Hair follicle dermal papilla cell (primary cell): Measurements from ENCODE around the gene RGP1. TPM values are rescaled to one million over a fixed set of nuclear protein-coding genes. Genes with fewer than 3 reads are reported as not detected.

Experiments
- small RNA-seq: library from RNA; depleted of rRNA; stranded (forward); fragments of <200 nt; gene quantifications from one replicate; pipeline ENCODE3, GENCODE V24; 2012
- total RNA-seq: library from RNA; depleted of rRNA; stranded (reverse); fragments of >200 nt; gene quantifications from 2 replicates; pipeline ENCODE4 v1.2.3, GENCODE V29; 2012

RGP1 gene
- total RNA-seq, result 21.6 and 22.1 TPM in 2 replicates

DNA sequence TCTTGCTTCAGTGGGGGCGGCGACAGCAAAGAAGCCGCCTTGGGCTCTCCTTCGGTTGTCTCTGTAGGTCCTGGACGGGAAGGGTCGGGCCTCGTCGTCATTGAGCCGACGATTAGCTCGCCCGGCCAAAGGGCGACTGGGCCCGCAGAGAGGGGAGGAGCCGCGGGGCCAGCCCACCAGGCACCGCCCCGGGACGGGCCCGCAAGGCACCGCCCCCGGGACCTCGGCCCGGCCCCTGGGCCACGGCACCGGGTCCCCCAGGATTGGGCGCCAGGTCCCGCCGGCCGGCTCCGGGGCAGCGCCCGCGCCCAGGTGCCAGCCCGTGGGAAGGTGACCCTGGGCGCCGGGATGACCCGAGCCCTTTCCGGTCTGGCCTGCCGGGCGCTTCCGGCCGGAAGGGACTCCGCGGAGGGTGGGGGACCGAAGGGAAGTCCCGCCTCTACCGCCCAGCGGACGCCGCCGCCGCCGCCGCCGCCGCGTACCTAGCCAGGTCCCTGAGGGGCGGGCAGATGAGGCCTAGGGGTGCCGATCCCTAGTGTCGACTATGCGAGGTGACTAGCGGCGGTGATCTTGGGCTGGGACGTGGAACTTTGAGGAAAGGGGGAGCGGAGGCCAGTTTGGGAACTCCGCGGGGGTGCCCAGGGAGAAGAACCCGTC lies at the start of gene RGP1, which contains the start of gene GBA2:
Gene RGP1, plus strand, starts transcription at position 430 of the 657 bp plus-strand sequence. CDS start 469 bp downstream, outside the sequence.
Gene GBA2, minus strand, starts transcription at position 371 of the 657 bp plus-strand sequence. CDS start 524 bp downstream, outside the sequence.

GRCh38 chr9:35732185-35732799 lies 16.8 kb upstream of the RGP1 start, which contains the start of the genes CREB3 and TLN1:
Gene CREB3, plus strand, starts transcription at chr9:35732666. Its CDS starts 107 bp downstream, at chr9:35732773.
Gene TLN1, minus strand, starts transcription at chr9:35732195. Its CDS starts 6,501 bp downstream, at chr9:35725694.

DNA sequence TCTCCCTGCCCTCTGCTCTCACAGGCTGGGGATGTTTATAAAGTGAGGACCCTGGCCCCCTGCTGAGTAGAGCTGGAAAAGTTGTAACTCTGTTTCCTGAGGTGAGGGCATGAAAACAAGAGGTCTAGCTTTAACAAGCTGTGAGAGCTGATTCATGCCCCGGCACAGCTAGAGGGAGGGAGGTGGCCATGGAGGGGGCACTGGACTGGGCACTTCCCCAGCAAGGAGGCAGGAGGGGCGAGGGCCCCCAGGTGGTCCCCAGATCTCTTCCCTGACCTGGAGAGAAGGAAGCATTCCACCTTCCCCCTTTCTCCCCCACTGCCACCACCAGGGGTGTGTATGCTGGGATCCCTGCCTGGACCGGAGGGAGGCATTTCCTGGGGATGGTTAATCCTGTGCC lies 5.2 kb downstream of the RGP1 start, which contains the start of gene MSMP:
Gene MSMP, minus strand, starts transcription at position 13 of the 400 bp plus-strand sequence. CDS start 147 bp downstream, outside the sequence.

GRCh38 chr9:35791297-35791921 lies 42.3 kb downstream of the RGP1 start, which contains the start of gene NPR2:
Gene NPR2, plus strand, starts transcription at chr9:35791591. Its CDS starts 818 bp downstream, at chr9:35792409.

Small RNA genes within 50 kb of the gene (small RNA-seq; reads per million reads assigned to genes)
- 1.3 reads per million, percentile 29 among the genes with 10 or more reads in this experiment for gene MIR6853

Other genes with a start within 250 kb of the RGP1 start
- gene TESK1, start 144.0 kb upstream of the RGP1 start, total RNA-seq, result 20.1 and 20.6 TPM in 2 replicates
- 0.73 and 1.1 TPM in 2 replicates for gene CD72, start 130.9 kb upstream of the RGP1 start, total RNA-seq
- gene SIT1, start 98.4 kb upstream of the RGP1 start, total RNA-seq, result not detected in 2 replicates
- gene RMRP, start 91.3 kb upstream of the RGP1 start, total RNA-seq, result 68,660 and 79,842 TPM in 2 replicates
- 11.4 and 15.8 TPM in 2 replicates for gene CCDC107, start 91.0 kb upstream of the RGP1 start, total RNA-seq
- 0.12 and 0.49 TPM in 2 replicates for gene ARHGEF39, start 84.1 kb upstream of the RGP1 start, total RNA-seq
- 0.16 TPM in 1 of 2 replicates, not detected in the other for gene CA9, start 75.4 kb upstream of the RGP1 start, total RNA-seq
- gene TPM2, start 59.4 kb upstream of the RGP1 start, total RNA-seq, result 451 and 795 TPM in 2 replicates
- gene TLN1, start 17.1 kb upstream of the RGP1 start, total RNA-seq, result 543 and 559 TPM in 2 replicates
- gene CREB3, start 16.6 kb upstream of the RGP1 start, total RNA-seq, result 61.7 and 78.1 TPM in 2 replicates
- gene GBA2, start 59 bp upstream of the RGP1 start, total RNA-seq, result 36.2 and 37.3 TPM in 2 replicates
- gene MSMP, start 5.0 kb downstream of the RGP1 start, total RNA-seq, result not detected in 2 replicates
- gene NPR2, start 42.3 kb downstream of the RGP1 start, total RNA-seq, result 14.9 and 23.2 TPM in 2 replicates
- 0.49 and 2.1 TPM in 2 replicates for gene SPAG8, start 63.0 kb downstream of the RGP1 start, total RNA-seq
- gene HINT2, start 65.8 kb downstream of the RGP1 start, total RNA-seq, result 8.0 and 11.4 TPM in 2 replicates
- gene FAM221B, start 79.4 kb downstream of the RGP1 start, total RNA-seq, result not detected in 2 replicates
- 3.7 and 6.1 TPM in 2 replicates for gene TMEM8B, start 79.9 kb downstream of the RGP1 start, total RNA-seq
- not detected in 2 replicates for gene OR13J1, start 121.1 kb downstream of the RGP1 start, total RNA-seq
- not detected in 2 replicates for gene HRCT1, start 156.9 kb downstream of the RGP1 start, total RNA-seq
- gene SPAAR, start 160.2 kb downstream of the RGP1 start, total RNA-seq, result not detected in 2 replicates
- 0.32 TPM in 1 of 2 replicates, not detected in the other for gene OR2S2, start 208.9 kb downstream of the RGP1 start, total RNA-seq